ENCODE results near the gene CACNA1A. TPM values are rescaled to one million over a fixed set of nuclear protein-coding genes. Genes with fewer than 3 reads are reported as not detected.

Gene CACNA1A
- total and polyA plus RNA-seq, 2 of the 13 experiments (the other 11 are each of a cell fraction or from before 2014, with no cell fraction given): not detected

DNA sequence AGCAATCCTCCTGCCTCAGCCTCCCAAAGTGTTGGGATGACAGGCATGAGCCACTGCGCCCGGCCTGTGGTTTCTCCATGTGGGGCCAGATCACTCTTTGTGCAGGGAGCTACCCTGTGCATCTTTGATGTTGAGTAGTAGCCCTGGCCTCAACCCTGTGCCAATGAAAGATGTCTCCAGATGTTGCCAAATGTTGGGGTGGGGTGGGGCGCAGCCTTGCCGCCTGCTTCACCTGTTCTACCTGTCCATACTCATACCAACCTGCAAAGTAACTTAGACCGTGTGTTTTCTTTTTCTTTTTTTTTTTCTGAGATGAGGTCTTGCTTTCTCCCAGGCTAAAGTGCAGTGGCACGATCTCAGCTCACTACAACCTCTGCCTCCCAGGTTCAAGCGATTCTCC lies 335.1 kb downstream of the CACNA1A start (continued):
- TF ChIP-seq ZUFSP (CRISPR knock-in tag; IDR thresholded peaks at IDR 0.05; ENCODE audit: borderline replicate concordance) (no peak), TEAD2 (CRISPR knock-in tag; IDR thresholded peaks at IDR 0.05) (no peak), IKZF1 (IDR thresholded peaks at IDR 0.05) (no peak)

GRCh38 chr19:13169769-13170168 lies 336.5 kb downstream of the CACNA1A start:
- ChIA-PET CTCF (ENCODE audit: low intra/inter-chr PET ratio, low total read pairs) (no interaction called here), POLR2A (interaction anchor here (0.6 to 10.2 kb wide), 6 partner anchors 13 to 22 kb away, joined by 3 to 108 read pairs (median 6); partner anchors contain the start of genes IER2 and STX10)
- BruUV-seq (replicated peaks): no TSS peak
- Histone ChIP-seq H3K27me3 (ENCODE audit: control insufficient read depth in 1 of 2, insufficient read depth in 2 of 2, low read length in 2 of 2) (no peaks in the 10 kb centered on the region), H3K9me3 (ENCODE audit: low read length) (no peaks in the 10 kb centered on the region), H2AFZ (ENCODE audit: low read length) (no peak overlapping the region), H3K79me2 (ENCODE audit: insufficient read depth, low read length) (no peaks in the 10 kb centered on the region), H3K27ac (ENCODE audit: extremely low read length, insufficient read depth, low read length) (peak overlapping the region; percentile 43), H3K4me2 (ENCODE audit: low read depth, low read length) (0 out of 2 replicates have a peak overlapping the region, but pooled peaks have one; percentile 12), H3K4me3 (replicated peaks in 1 of 3; ENCODE audit: insufficient read depth in 1 of 3, low read depth in 2 of 3, low read length in 3 of 3) (no peak overlapping the region), H3K36me3 (replicated peaks in 1 of 2; ENCODE audit: control insufficient read depth in 1 of 2, insufficient read depth in 2 of 2, low read length in 2 of 2) (no peaks in the 10 kb centered on the region), H3K9ac (ENCODE audit: insufficient read depth, low read depth, low read length) (no peak overlapping the region), H3K4me1 (ENCODE audit: insufficient read depth, low read length) (peaks cover 57% of the 10 kb centered on the region), H4K20me1 (ENCODE audit: insufficient read depth, low read length) (no peaks in the 10 kb centered on the region)
- intact Hi-C loops (cut with micrococcal nuclease; ENCODE audit: unreplicated experiment) (no loop called here), in situ Hi-C loops (cut with HindIII; ENCODE audit: extremely low pct_ligation_motif_present, low pct_unique_long_range_greater_than_20kb) (no loop called here)
- no peak for DNase-seq (ENCODE audit: low spot score)
- ATAC-seq: no peak
- 59% methylated on average over 2 of the region's 5 CpGs for WGBS (ENCODE audit: low lambda C conversion rate)
- FAIRE-seq: no peak
- TF ChIP-seq SETDB1 (CRISPR knock-in tag; IDR thresholded peaks at IDR 0.05; ENCODE audit: borderline replicate concordance) (no peak), ZNF317 (CRISPR knock-in tag; IDR thresholded peaks at IDR 0.05) (no peak), ZFAT (CRISPR knock-in tag; conservative IDR thresholded peaks at IDR 0.05) (no peak), MIXL1 (CRISPR knock-in tag; IDR thresholded peaks at IDR 0.05) (no peak), RBFOX2 (IDR thresholded peaks at IDR 0.05; ENCODE audit: low read depth, low read length) (no peak), ZBTB10 (CRISPR knock-in tag; IDR thresholded peaks at IDR 0.05; ENCODE audit: borderline replicate concordance) (no peak), MXD3 (CRISPR knock-in tag; IDR thresholded peaks at IDR 0.05) (no peak), MBNL3 (CRISPR knock-in tag; conservative IDR thresholded peaks at IDR 0.05) (no peak), YEATS4 (CRISPR knock-in tag; IDR thresholded peaks at IDR 0.05; ENCODE audit: borderline replicate concordance) (no peak), FOSL1 (CRISPR knock-in tag; IDR thresholded peaks at IDR 0.05; ENCODE audit: borderline replicate concordance) (no peak), SRSF4 (IDR thresholded peaks at IDR 0.05; ENCODE audit: low read depth, low read length, poor library complexity, severe bottlenecking) (no peak)
- TF ChIP-seq, protein P1, sequence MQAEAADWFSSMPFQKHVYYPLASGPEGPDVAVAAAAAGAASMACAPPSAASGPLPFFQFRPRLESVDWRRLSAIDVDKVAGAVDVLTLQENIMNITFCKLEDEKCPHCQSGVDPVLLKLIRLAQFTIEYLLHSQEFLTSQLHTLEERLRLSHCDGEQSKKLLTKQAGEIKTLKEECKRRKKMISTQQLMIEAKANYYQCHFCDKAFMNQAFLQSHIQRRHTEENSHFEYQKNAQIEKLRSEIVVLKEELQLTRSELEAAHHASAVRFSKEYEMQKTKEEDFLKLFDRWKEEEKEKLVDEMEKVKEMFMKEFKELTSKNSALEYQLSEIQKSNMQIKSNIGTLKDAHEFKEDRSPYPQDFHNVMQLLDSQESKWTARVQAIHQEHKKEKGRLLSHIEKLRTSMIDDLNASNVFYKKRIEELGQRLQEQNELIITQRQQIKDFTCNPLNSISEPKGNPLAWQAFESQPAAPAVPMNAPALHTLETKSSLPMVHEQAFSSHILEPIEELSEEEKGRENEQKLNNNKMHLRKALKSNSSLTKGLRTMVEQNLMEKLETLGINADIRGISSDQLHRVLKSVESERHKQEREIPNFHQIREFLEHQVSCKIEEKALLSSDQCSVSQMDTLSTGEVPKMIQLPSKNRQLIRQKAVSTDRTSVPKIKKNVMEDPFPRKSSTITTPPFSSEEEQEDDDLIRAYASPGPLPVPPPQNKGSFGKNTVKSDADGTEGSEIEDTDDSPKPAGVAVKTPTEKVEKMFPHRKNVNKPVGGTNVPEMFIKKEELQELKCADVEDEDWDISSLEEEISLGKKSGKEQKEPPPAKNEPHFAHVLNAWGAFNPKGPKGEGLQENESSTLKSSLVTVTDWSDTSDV (CRISPR knock-in tag; IDR thresholded peaks at IDR 0.05): no peak

All from HepG2 (cell line).